HG03442 (cell line): ENCODE data around the gene SRC.

Experiments
- ATAC-seq: cut with Tn5 transposase; IDR thresholded peaks from one replicate; pipeline ENCODE4 v1.9.1; 2021; ENCODE audit warnings: mild to moderate bottlenecking, moderate library complexity; ENCODE audit not compliant: unreplicated experiment

SRC gene

GRCh38 chr20:37345339-37346235, at the start of gene SRC:
SRC (plus strand) TSS chr20:37346140; CDS start chr20:37384154, 38,014 bp downstream.
- peak; percentile 36 for ATAC-seq

- no peak for ATAC-seq
Observed at GRCh38 chr20:37296371-37296770, 49.6 kb upstream of the SRC start.

GRCh38 chr20:37297066-37297736, 48.7 kb upstream of the SRC start:
- no peak for ATAC-seq

DNA sequence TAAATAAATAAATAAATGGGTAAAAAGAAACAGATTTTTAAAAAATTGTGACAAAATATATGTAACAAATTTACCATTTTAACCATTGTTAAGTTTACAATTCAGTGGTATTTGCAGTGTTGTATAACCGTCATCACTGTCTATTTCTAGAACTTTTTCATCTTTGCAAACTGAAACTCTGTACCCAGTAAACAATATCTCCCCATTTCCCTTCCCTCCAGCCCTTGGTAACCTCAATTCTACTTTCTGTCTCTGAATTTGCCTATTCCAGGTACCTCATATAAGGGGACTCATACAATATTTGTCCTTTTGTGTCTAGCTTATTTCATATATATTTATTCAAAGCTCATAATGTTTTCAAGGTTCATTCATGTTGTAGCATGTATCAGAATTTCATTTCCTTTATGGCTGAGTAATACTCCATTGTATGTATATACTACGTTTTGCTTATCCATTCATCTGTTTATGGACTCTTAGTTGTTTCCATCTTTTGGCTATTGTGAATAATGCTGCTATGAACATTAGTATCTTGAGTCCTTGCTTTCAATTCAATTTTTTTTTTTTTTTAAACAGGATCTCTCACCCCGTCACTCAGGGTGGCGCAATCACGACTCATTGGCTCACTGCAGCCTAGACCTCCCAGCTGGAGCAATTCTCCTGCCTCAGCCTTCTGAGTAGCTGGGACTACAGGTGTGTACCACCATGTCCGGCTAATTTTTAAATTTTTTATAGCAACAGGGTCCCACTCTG, 47.6 kb upstream of the SRC start:
- no peak for ATAC-seq

DNA sequence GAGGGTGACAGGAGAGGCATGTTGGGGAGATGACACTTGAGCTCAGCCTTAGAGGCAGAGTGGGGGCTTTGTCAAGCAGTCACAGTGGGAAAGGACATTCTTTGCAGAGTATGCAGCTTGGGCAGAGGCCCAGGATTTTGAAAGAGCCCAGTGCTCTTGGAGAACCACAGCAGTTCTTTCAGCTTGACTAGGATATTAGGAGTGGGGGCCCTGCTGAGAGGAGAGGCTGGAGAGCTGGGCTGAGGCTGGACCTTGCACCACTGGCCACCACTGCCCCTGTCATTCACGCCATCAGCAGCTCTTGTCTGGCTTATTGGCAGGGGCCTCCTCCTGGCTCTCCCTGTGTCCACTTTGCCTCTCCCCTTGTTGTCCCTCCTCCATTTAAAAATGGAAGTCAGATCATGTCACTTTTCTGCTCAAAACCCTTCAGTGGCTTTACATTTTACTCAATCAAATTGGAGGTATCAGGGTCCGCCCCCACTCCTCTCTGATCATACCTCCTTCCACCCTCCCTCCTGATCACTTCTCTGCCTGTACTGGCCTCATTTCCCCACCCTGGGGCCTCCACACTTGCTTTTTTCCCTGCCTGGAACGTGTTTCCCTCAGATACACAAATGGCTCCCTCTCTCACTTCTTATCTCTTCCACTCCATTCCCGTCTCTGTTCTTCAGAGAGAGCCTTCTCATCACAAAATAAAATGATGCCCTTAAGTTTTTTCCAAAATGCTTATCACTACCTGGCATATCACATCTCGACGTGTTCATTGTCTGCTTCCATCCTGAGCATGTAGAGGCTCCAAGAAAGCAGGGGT, 46.0 kb upstream of the SRC start:
- no peak for ATAC-seq

- ATAC-seq, result no peak
Observed at GRCh38 chr20:37301120-37301519, 44.8 kb upstream of the SRC start.

- no peak for ATAC-seq
Observed at GRCh38 chr20:37301558-37301957, 44.4 kb upstream of the SRC start.

DNA sequence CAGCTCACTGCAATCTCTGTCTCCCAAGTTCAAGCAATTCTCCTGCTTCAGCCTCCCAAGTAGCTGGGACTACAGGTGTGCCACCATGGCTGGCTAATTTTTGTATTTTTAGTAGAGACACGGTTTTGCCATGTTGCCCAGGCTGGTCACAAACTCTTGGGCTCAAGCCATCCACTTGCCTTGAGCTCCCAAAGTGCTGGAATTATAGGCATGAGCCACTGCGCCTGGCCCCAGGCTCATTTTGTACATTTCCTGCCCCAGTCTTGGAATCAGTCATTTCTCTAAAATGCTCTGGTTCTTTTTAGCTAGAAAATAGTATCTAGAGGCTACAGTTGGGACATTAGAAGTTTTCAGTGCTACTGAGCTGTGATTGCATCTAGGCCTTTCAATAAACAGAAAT, 43.0 kb upstream of the SRC start:
- ATAC-seq, result no peak

DNA sequence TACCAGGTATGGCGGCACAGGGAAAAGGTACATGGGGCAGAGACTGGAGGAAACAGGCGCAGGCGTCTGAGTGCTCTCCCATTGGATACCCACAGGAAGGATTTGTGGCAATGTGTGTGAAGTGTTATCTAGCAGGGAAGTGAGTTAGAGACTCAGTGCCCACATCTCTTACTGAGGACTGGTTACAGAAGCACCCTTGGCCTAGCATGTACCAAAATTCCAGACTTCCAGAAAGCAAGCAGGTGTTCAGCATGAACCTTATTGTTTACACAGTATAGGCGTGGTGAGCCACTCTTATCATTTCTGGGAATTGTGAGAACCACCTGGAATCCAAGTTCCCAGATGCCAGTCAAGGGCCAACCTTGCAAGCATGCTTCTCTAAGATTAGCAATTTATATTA, 42.3 kb upstream of the SRC start:
- ATAC-seq, result no peak

DNA sequence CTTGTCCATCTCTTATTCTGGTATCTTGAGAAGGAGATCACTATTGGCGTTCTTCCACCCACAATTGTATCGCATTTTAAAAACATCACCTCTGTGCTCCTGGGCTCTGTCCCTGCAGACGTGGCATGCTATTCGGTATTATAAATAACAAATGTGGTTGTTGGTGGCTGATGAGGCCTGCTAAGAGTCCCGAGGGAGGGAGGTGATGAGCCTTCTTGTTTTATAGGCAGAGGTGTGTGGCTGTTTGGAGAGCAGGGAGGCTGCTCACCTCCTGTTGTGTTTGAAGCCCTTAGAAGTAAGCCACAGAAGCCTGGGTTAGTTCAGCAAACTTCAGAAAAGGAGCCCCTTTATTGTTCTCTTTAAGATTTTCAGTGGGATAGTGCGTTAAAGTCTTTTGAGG, 40.9 kb upstream of the SRC start:
- ATAC-seq, result no peak

GRCh38 chr20:37305839-37306238, 40.1 kb upstream of the SRC start:
- ATAC-seq, result no peak

GRCh38 chr20:37308086-37309050, 37.6 kb upstream of the SRC start:
- peak; percentile 91 for ATAC-seq

GRCh38 chr20:37309290-37309689, 36.6 kb upstream of the SRC start:
- ATAC-seq, result no peak

DNA sequence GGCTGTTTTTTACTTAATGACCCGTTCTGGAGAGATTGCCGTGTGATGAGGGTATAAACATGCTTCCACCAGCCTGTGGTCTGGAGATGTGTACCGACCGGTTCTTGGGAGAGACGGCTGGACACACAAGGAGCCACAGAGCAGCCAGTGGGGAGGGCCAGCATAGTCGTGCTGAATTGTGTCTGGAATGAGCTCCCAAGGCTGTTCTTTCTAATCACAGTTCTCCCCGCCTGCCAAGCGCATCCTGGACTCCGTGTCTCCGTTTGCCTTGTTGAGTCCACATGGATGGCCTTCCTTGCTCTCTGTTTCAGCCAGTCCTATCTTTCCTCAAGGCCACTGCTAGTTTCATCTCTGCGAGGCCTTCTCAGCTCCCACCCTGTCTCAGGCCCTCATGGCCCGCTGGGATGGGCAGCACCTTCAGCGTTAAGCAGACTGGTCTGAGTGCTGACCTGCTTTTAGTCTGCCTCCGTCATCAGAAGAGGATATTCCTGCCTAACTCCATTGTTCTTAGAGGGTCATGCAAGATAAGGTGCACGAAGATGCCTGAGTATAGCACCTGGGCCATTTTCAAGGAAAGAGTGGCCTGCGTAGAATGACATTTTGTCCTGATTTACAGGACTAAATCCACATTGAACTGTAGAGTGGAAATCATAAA, 35.9 kb upstream of the SRC start:
- ATAC-seq, result no peak

DNA sequence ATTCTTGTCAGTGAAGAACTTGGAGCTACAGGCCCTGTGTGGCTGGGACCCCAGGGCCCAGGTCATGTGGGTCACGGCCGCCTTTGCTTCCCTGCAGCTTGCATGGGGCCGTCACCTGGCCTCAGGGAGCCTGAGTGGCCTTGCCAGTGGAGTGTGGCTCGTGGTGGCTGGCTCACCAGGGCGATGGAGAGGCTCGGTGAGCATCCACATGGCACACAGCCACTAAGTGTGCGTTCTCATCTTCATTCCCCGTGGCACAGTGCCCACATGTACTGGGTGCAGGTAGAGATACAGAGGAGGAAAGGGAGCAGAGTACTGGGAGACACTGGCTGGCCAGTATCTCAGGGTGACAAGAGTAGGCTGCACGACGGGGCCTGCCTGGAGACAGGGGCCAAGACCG, 35.0 kb upstream of the SRC start:
- no peak for ATAC-seq

DNA sequence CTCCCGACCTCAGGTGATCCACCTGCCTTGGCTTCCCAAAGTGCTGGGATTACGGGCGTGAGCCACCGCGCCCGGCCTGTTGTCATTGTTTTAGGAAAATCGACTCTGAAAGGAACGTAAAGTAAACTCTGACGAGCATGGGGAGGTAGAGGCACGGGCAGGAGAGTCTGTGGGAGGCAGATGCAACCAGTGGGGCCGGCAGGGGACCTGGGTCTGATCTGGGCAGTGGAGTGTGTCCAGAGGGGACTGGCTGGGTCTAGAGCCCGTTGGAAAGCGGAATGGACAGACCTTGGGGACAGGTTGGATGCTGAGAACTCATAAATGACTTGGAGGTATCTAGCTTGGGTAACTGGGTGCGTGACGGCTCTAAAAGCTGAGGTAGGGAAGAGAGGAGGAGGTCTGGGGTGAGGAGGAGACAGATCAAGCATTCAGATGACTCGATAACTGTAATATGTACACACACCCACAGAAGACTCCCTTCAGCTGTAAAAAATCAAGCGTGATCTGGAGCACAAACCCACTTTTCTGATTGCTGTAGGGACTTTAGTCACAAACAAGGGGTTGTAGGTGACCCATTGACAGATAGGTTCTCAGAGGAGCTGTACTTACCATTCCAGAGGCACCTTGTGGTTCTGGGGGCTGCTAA, 34.1 kb upstream of the SRC start:
- no peak for ATAC-seq

GRCh38 chr20:37313546-37314091, 32.3 kb upstream of the SRC start:
- ATAC-seq, result no peak

GRCh38 chr20:37314099-37314498, 31.8 kb upstream of the SRC start:
- no peak for ATAC-seq
